ENCODE measurements around the gene GABBR2.
"Not testable (repeated sequence)": the region's sequence is repeated elsewhere in the genome, so short reads cannot be mapped to it uniquely, and the experiment has no call there.

Gene GABBR2

GRCh38 chr9:98599566-98600216 is 109.0 kb downstream of the GABBR2 start:
- no peak for DNase-seq (ENCODE audit: extremely low read depth in 1 of 2, low read depth in 1 of 2)

GRCh38 chr9:98598861-98599260 is 109.9 kb downstream of the GABBR2 start:
- DNase-seq (ENCODE audit: extremely low read depth in 1 of 2, low read depth in 1 of 2), result no peak

- no peak for DNase-seq (ENCODE audit: extremely low read depth in 1 of 2, low read depth in 1 of 2)
Observed at GRCh38 chr9:98597236-98597771, 111.4 kb downstream of the GABBR2 start.

- DNase-seq (ENCODE audit: extremely low read depth in 1 of 2, low read depth in 1 of 2), result no peak
Observed at GRCh38 chr9:98596486-98596885, 112.2 kb downstream of the GABBR2 start.

- no peak for DNase-seq (ENCODE audit: extremely low read depth in 1 of 2, low read depth in 1 of 2)
Observed at GRCh38 chr9:98594546-98595160, 114.1 kb downstream of the GABBR2 start.

- no peak for DNase-seq (ENCODE audit: extremely low read depth in 1 of 2, low read depth in 1 of 2)
Observed at GRCh38 chr9:98593354-98594253, 115.1 kb downstream of the GABBR2 start.

- no peak for DNase-seq (ENCODE audit: extremely low read depth in 1 of 2, low read depth in 1 of 2)
Observed at GRCh38 chr9:98591696-98592095, 117.0 kb downstream of the GABBR2 start.

GRCh38 chr9:98590101-98590500 is 118.6 kb downstream of the GABBR2 start:
- DNase-seq (ENCODE audit: extremely low read depth in 1 of 2, low read depth in 1 of 2), result no peak

- no peak for DNase-seq (ENCODE audit: extremely low read depth in 1 of 2, low read depth in 1 of 2)
Observed at GRCh38 chr9:98589102-98589501, 119.6 kb downstream of the GABBR2 start.

GRCh38 chr9:98584853-98585438 is 123.8 kb downstream of the GABBR2 start:
- not testable (repeated sequence) for DNase-seq (ENCODE audit: extremely low read depth in 1 of 2, low read depth in 1 of 2)

GRCh38 chr9:98584059-98584458 is 124.7 kb downstream of the GABBR2 start:
- peak in 1 of 2 donors; percentile 15 for DNase-seq (ENCODE audit: extremely low read depth in 1 of 2, low read depth in 1 of 2)

GRCh38 chr9:98583417-98583816 is 125.3 kb downstream of the GABBR2 start:
- no peak for DNase-seq (ENCODE audit: extremely low read depth in 1 of 2, low read depth in 1 of 2)

- DNase-seq (ENCODE audit: extremely low read depth in 1 of 2, low read depth in 1 of 2), result no peak
Observed at GRCh38 chr9:98580956-98581355, 127.8 kb downstream of the GABBR2 start.

GRCh38 chr9:98579700-98580099 is 129.0 kb downstream of the GABBR2 start:
- DNase-seq (ENCODE audit: extremely low read depth in 1 of 2, low read depth in 1 of 2), result no peak

GRCh38 chr9:98577446-98577845 is 131.3 kb downstream of the GABBR2 start:
- DNase-seq (ENCODE audit: extremely low read depth in 1 of 2, low read depth in 1 of 2), result no peak

GRCh38 chr9:98576859-98577258 is 131.9 kb downstream of the GABBR2 start:
- DNase-seq (ENCODE audit: extremely low read depth in 1 of 2, low read depth in 1 of 2), result no peak

GRCh38 chr9:98576354-98576753 is 132.4 kb downstream of the GABBR2 start:
- DNase-seq (ENCODE audit: extremely low read depth in 1 of 2, low read depth in 1 of 2), result no peak

GRCh38 chr9:98575379-98576346 is 133.1 kb downstream of the GABBR2 start:
- peak; percentile 36 to 37 for DNase-seq (ENCODE audit: extremely low read depth in 1 of 2, low read depth in 1 of 2)

GRCh38 chr9:98573749-98574278 is 134.9 kb downstream of the GABBR2 start:
- no peak for DNase-seq (ENCODE audit: extremely low read depth in 1 of 2, low read depth in 1 of 2)

GRCh38 chr9:98572796-98573195 is 135.9 kb downstream of the GABBR2 start:
- DNase-seq (ENCODE audit: extremely low read depth in 1 of 2, low read depth in 1 of 2), result no peak
